RPMI8226 (cell line): ENCODE data around the gene NMRK1.

Experiments
- DNase-seq: peaks from one replicate; pipeline ENCODE4 v3.0.0-alpha.2; 2015

Gene NMRK1

GRCh38 chr9:75087824-75088645, at the start of gene NMRK1, which contains the start of gene OSTF1:
Gene NMRK1 (minus strand): TSS chr9:75088155. CDS start chr9:75083115, 5,040 bp downstream.
Gene OSTF1 (plus strand): TSS chr9:75088514. CDS start chr9:75088693, 179 bp downstream.
- DNase-seq, result peak; percentile 94

GRCh38 chr9:75134495-75134894, 46.5 kb upstream of the NMRK1 start:
- DNase-seq, result no peak

GRCh38 chr9:75133396-75133795, 45.4 kb upstream of the NMRK1 start:
- DNase-seq, result no peak

- no peak for DNase-seq
Observed at GRCh38 chr9:75132244-75132643, 44.3 kb upstream of the NMRK1 start.

GRCh38 chr9:75131700-75132099, 43.7 kb upstream of the NMRK1 start:
- DNase-seq, result no peak

GRCh38 chr9:75130621-75131230, 42.8 kb upstream of the NMRK1 start:
- DNase-seq, result no peak

- no peak for DNase-seq
Observed at GRCh38 chr9:75130172-75130571, 42.2 kb upstream of the NMRK1 start.

- no peak for DNase-seq
Observed at GRCh38 chr9:75128535-75128934, 40.6 kb upstream of the NMRK1 start.

GRCh38 chr9:75123696-75124095, 35.7 kb upstream of the NMRK1 start:
- no peak for DNase-seq

- no peak for DNase-seq
Observed at GRCh38 chr9:75121914-75122558, 34.1 kb upstream of the NMRK1 start.

GRCh38 chr9:75120686-75121085, 32.7 kb upstream of the NMRK1 start:
- DNase-seq, result no peak

GRCh38 chr9:75117564-75117963, 29.6 kb upstream of the NMRK1 start:
- no peak for DNase-seq

GRCh38 chr9:75116306-75116705, 28.4 kb upstream of the NMRK1 start:
- no peak for DNase-seq

GRCh38 chr9:75112789-75113188, 24.8 kb upstream of the NMRK1 start:
- no peak for DNase-seq

- no peak for DNase-seq
Observed at GRCh38 chr9:75111019-75111622, 23.2 kb upstream of the NMRK1 start.

GRCh38 chr9:75109210-75109839, 21.4 kb upstream of the NMRK1 start:
- no peak for DNase-seq

- no peak for DNase-seq
Observed at GRCh38 chr9:75108571-75108970, 20.6 kb upstream of the NMRK1 start.

GRCh38 chr9:75106857-75107256, 18.9 kb upstream of the NMRK1 start:
- DNase-seq, result no peak

- no peak for DNase-seq
Observed at GRCh38 chr9:75105841-75106240, 17.9 kb upstream of the NMRK1 start.

GRCh38 chr9:75105019-75105540, 17.1 kb upstream of the NMRK1 start:
- no peak for DNase-seq

- DNase-seq, result no peak
Observed at GRCh38 chr9:75104607-75105006, 16.7 kb upstream of the NMRK1 start.

- no peak for DNase-seq
Observed at GRCh38 chr9:75102177-75102790, 14.3 kb upstream of the NMRK1 start.
